NCI-H345 treated with DMSO at 0.1 percent for 48 hours (cell line): Measurements from ENCODE around the gene LYRM2.
A peak's percentile ranks its signal among the peaks of the same experiment; 100 is the strongest.

Source experiments
- DNase-seq: peaks from one replicate; lab custom pipeline; 2025; ENCODE audit not compliant: unreplicated experiment; lab: John Stamatoyannopoulos, UW

LYRM2 gene

GRCh38 chr6:89562093-89562973 lies 76.2 kb downstream of the LYRM2 start:
- no peak for DNase-seq

- no peak for DNase-seq
These were observed 79.1 kb downstream of the LYRM2 start for GRCh38 chr6:89559487-89559886.

- peak; percentile 22 for DNase-seq
These were observed 82.7 kb downstream of the LYRM2 start for GRCh38 chr6:89555806-89556205.

GRCh38 chr6:89555031-89555430 lies 83.5 kb downstream of the LYRM2 start:
- no peak for DNase-seq

- peak; percentile 17 for DNase-seq
These were observed 84.4 kb downstream of the LYRM2 start for GRCh38 chr6:89554106-89554505.

- DNase-seq = no peak
These were observed 85.1 kb downstream of the LYRM2 start for GRCh38 chr6:89553431-89553830.

GRCh38 chr6:89547281-89547680 lies 91.3 kb downstream of the LYRM2 start:
- DNase-seq = no peak

GRCh38 chr6:89542866-89543265 lies 95.7 kb downstream of the LYRM2 start:
- DNase-seq = no peak

- DNase-seq = no peak
These were observed 96.3 kb downstream of the LYRM2 start for GRCh38 chr6:89542081-89542857.

- no peak for DNase-seq
These were observed 98.8 kb downstream of the LYRM2 start for GRCh38 chr6:89539779-89540178.

- DNase-seq = no peak
These were observed 102.3 kb downstream of the LYRM2 start for GRCh38 chr6:89536231-89536630.

GRCh38 chr6:89530982-89531381 lies 107.6 kb downstream of the LYRM2 start:
- no peak for DNase-seq

- no peak for DNase-seq
These were observed 109.7 kb downstream of the LYRM2 start for GRCh38 chr6:89528866-89529265.

GRCh38 chr6:89527634-89528033 lies 110.9 kb downstream of the LYRM2 start:
- DNase-seq = no peak

- no peak for DNase-seq
These were observed 112.0 kb downstream of the LYRM2 start for GRCh38 chr6:89526563-89526869.

- DNase-seq = no peak
These were observed 112.6 kb downstream of the LYRM2 start for GRCh38 chr6:89525786-89526562.

GRCh38 chr6:89522778-89523177 lies 115.8 kb downstream of the LYRM2 start:
- DNase-seq = no peak

GRCh38 chr6:89520736-89521135 lies 117.8 kb downstream of the LYRM2 start:
- no peak for DNase-seq

GRCh38 chr6:89518352-89519055 lies 120.0 kb downstream of the LYRM2 start:
- no peak for DNase-seq
